Peyer's patch (tissue), 4 donors: ENCODE data around the gene NRXN3. TPM values are rescaled to one million over a fixed set of nuclear protein-coding genes. Genes with fewer than 3 reads are reported as not detected.

ENCODE experiments used
- DNase-seq, 3 donors: peaks; one replicate each; pipeline ENCODE4 v3.0.0-alpha.2; 2017 to 2019
- H3K27ac ChIP-seq, 4 donors: fragments of 200-600 bp; sonication (generic); one replicate each; pipeline ENCODE4 v1.5.1; 2016 to 2019
- H3K27me3 ChIP-seq, 2 donors: fragments of 200-600 bp; sonication (generic); one replicate each; pipeline ENCODE4 v1.5.1; 2019
- H3K36me3 ChIP-seq, 3 donors: fragments of 200-600 bp; sonication (generic); one replicate each; pipeline ENCODE4 v1.5.1; 2016 to 2019
- H3K4me1 ChIP-seq, 4 donors: fragments of 200-600 bp; sonication (generic); one replicate each; pipeline ENCODE4 v1.5.1; 2016 to 2019
- H3K4me3 ChIP-seq, 4 donors: fragments of 200-600 bp; sonication (generic); 1 replicate in 3 of 4; 2 replicates in 1 of 4; pipeline ENCODE4 v1.5.1; 2016 to 2019; ENCODE audit warnings: mild to moderate bottlenecking in 1 of 4
- H3K9me3 ChIP-seq, 4 donors: fragments of 200-600 bp; sonication (generic); one replicate each; pipeline ENCODE4 v1.5.1; 2016 to 2019; ENCODE audit warnings: mild to moderate bottlenecking in 1 of 4
- CTCF ChIP-seq, 6 experiments: fragments of 450-650 bp in 4 of 6; fragments of 200-600 bp in 2 of 6; sonication (generic) in 1 of 6; IDR thresholded peaks; one replicate each; pipeline ENCODE4 v1.5.1; 2017 to 2019; ENCODE audit warnings: antibody characterized with exemption in 6 of 6, mild to moderate bottlenecking in 3 of 6, moderate library complexity in 1 of 6
- POLR2A ChIP-seq, 2 donors: fragments of 450-650 bp; IDR thresholded peaks; one replicate each; pipeline ENCODE4 v1.5.1; 2017; ENCODE audit warnings: antibody characterized with exemption in 2 of 2, mild to moderate bottlenecking in 2 of 2, moderate library complexity in 2 of 2
- total RNA-seq, 4 donors: library from RNA; depleted of rRNA; stranded (reverse); fragments of >200 nt; gene quantifications; one replicate each; pipeline ENCODE4 v1.1.0, GENCODE V29; 2016

NRXN3 gene
- total RNA-seq, 4 donors from 2014 or later, result 1.6 to 10.2 (median 4.4) TPM

- TF ChIP-seq CTCF (IDR thresholded peaks at IDR 0.05), result no peak
- no peak for TF ChIP-seq POLR2A (IDR thresholded peaks at IDR 0.05)
- no peaks in the 10 kb centered on the region for H3K36me3 ChIP-seq
- DNase-seq, result no peak
- no peaks in the 10 kb centered on the region for H3K4me1 ChIP-seq
- H3K27ac ChIP-seq, result no peak overlapping the region
- no peak overlapping the region for H3K4me3 ChIP-seq
- H3K27me3 ChIP-seq, result no peaks in the 10 kb centered on the region
- H3K9me3 ChIP-seq, result no peaks in the 10 kb centered on the region
Observed at GRCh38 chr14:79036441-79036840, 866.3 kb downstream of the NRXN3 start.

- H3K4me1 ChIP-seq, result no peaks in the 10 kb centered on the region
- H3K9me3 ChIP-seq, result no peaks in the 10 kb centered on the region
- no peak for DNase-seq
- H3K27me3 ChIP-seq, result no peaks in the 10 kb centered on the region
- TF ChIP-seq POLR2A (IDR thresholded peaks at IDR 0.05) (no peak), CTCF (IDR thresholded peaks at IDR 0.05) (no peak)
- H3K36me3 ChIP-seq, result no peaks in the 10 kb centered on the region
- H3K4me3 ChIP-seq, result no peak overlapping the region
- no peak overlapping the region for H3K27ac ChIP-seq
Observed at GRCh38 chr14:79037106-79037505, 866.9 kb downstream of the NRXN3 start.

GRCh38 chr14:79037593-79037992 is 867.4 kb downstream of the NRXN3 start:
- no peak for DNase-seq
- H3K27me3 ChIP-seq, result no peaks in the 10 kb centered on the region
- H3K4me1 ChIP-seq, result no peaks in the 10 kb centered on the region
- H3K9me3 ChIP-seq, result no peaks in the 10 kb centered on the region
- no peaks in the 10 kb centered on the region for H3K36me3 ChIP-seq
- H3K4me3 ChIP-seq, result no peak overlapping the region
- H3K27ac ChIP-seq, result no peak overlapping the region
- TF ChIP-seq CTCF (IDR thresholded peaks at IDR 0.05) (no peak), POLR2A (IDR thresholded peaks at IDR 0.05) (no peak)

- H3K27ac ChIP-seq, result no peak overlapping the region
- no peak overlapping the region for H3K4me3 ChIP-seq
- DNase-seq, result no peak
- no peaks in the 10 kb centered on the region for H3K36me3 ChIP-seq
- H3K4me1 ChIP-seq, result no peaks in the 10 kb centered on the region
- TF ChIP-seq POLR2A (IDR thresholded peaks at IDR 0.05) (no peak), CTCF (IDR thresholded peaks at IDR 0.05) (no peak)
- H3K9me3 ChIP-seq, result no peaks in the 10 kb centered on the region
- H3K27me3 ChIP-seq, result no peaks in the 10 kb centered on the region
Observed at GRCh38 chr14:79040790-79041189, 870.6 kb downstream of the NRXN3 start.

GRCh38 chr14:79043194-79043889 is 873.2 kb downstream of the NRXN3 start:
- no peak for DNase-seq
- TF ChIP-seq POLR2A (IDR thresholded peaks at IDR 0.05), result no peak
- TF ChIP-seq CTCF (IDR thresholded peaks at IDR 0.05), result no peak
- H3K9me3 ChIP-seq, result no peaks in the 10 kb centered on the region

More at GRCh38 chr14:79043194-79043889, 873.2 kb downstream of the NRXN3 start:
- Histone ChIP-seq H3K36me3 (no peaks in the 10 kb centered on the region), H3K4me1 (no peaks in the 10 kb centered on the region), H3K27me3 (no peaks in the 10 kb centered on the region), H3K27ac (no peak overlapping the region), H3K4me3 (no peak overlapping the region)
